Measurements from ENCODE around the gene MOXD1.
A peak's percentile ranks its signal among the peaks of the same experiment; 100 is the strongest.

DNA sequence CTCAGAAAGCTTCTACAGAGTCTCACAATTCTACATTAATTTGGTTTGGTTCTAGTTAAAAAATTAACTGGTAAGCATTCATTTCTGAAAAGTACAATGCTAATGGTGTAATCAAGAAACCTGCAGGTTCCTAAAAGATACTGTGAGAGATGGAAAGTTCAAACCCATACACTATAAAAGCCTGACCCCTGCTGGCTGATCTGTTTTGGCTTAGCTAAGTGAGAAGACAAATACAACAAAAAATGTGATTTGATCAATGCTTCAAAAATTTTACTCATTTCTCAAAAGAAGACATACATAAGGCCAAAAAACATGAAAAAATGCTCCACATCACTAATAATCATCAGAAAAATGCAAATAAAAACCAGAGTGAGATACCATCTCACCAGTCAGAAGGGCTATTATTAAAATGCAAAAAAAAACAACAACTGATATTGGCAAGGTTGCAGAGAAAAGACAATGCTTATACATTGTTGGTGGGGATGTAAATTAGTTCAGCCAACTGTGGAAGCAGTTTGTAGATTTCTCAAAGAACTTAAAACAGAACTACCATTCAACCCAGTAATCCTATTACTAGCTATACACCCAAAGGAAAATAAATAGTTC lies 102.8 kb downstream of the MOXD1 start:
- TF ChIP-seq CBX8 (IDR thresholded peaks at IDR 0.05; ENCODE audit: borderline replicate concordance, low read depth, low read length) (no peak), EGR1 (IDR thresholded peaks at IDR 0.05; ENCODE audit: borderline replicate concordance, low read depth, low read length) (no peak), POLR2AphosphoS5 (IDR thresholded peaks at IDR 0.05; ENCODE audit: low read depth, low read length) (no peak), SIX5 (IDR thresholded peaks at IDR 0.05; ENCODE audit: low read depth, low read length) (no peak), EP300 (IDR thresholded peaks at IDR 0.05; ENCODE audit: borderline replicate concordance in 1 of 2, low read depth in 2 of 2, low read length in 2 of 2) (no peak)
- TF ChIP-seq, protein P1, sequence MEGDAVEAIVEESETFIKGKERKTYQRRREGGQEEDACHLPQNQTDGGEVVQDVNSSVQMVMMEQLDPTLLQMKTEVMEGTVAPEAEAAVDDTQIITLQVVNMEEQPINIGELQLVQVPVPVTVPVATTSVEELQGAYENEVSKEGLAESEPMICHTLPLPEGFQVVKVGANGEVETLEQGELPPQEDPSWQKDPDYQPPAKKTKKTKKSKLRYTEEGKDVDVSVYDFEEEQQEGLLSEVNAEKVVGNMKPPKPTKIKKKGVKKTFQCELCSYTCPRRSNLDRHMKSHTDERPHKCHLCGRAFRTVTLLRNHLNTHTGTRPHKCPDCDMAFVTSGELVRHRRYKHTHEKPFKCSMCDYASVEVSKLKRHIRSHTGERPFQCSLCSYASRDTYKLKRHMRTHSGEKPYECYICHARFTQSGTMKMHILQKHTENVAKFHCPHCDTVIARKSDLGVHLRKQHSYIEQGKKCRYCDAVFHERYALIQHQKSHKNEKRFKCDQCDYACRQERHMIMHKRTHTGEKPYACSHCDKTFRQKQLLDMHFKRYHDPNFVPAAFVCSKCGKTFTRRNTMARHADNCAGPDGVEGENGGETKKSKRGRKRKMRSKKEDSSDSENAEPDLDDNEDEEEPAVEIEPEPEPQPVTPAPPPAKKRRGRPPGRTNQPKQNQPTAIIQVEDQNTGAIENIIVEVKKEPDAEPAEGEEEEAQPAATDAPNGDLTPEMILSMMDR (IDR thresholded peaks at IDR 0.05; ENCODE audit: control extremely low read depth in 1 of 3, insufficient read depth in 1 of 3, low read depth in 1 of 3, low read length in 3 of 3), result peak in 2 of 3 experiments; percentile 36 to 56; a peak in 2 of 4 replicates
